IPS DF 4.7 (cell line): ENCODE measurements around the gene RBM5.

Source experiments
- DNase-seq: peaks from one replicate; pipeline ENCODE4 v3.0.0-alpha.2; 2013; ENCODE audit warnings: low spot score; ENCODE audit errors: extremely low read depth

RBM5 gene

DNA sequence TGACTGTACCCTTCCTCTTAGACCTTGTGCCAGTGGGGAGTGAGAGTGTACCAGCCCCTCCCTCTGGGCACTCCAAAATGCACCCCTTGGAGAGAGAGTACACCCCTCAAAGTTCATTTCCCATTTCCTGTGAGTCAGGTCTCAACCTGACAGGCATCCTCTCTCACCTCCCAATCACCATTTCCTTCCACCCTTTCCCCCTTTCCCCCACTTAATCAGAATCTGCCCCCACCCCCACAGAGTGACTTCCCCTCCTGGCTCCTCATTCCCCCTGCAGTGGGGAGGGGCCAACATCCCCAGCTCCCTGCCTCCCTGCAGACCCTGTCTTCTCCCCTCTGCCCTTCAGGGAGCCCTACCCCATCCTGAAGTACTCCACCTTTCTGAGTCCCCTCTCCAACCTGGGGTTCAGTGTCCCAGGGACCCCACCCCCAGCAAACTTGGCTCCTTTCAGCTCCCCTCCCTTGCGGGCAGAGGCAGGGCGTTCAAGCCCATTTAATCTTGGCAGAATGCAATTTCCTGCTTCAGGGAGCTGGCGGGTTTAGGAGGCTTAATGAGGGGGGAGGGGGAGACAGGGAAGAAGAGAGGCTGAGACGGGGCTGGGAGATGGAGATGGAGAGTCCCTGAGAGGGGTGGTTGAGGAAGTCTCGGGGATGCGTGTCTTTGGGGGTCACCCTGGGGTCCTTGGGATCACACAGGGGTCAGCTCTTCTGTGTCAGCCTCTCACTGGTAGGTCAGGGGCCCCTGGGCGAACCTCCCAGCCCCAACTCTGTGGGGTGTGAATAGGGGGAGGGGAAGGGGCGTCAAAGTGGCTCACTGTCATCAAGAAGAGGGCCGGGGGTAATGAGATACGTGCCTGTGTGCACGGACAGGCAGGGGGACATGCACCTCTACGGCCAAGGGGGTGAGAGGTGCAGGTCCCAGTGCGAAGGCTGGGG, 49.8 kb downstream of the RBM5 start:
- DNase-seq, result no peak

DNA sequence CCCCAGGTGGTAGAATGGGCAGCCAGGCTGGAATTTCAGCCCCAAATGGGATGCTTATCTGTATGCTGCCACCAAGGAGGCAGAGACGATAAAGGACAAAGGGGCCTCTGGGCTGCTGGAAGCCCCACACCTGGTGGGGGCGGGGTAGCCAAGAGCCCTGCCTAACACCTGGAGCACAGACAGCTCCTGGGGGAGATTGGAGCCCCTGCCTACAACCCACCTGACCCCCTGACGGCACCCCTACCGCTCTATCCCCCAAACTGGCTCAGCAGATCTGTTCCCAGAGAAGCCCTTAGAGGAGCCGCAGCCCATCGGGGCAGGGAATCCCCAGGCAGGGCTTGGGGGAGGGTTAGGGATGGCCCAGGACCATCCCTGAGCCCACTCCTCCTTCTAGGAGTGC, 50.6 kb downstream of the RBM5 start:
- no peak for DNase-seq

DNA sequence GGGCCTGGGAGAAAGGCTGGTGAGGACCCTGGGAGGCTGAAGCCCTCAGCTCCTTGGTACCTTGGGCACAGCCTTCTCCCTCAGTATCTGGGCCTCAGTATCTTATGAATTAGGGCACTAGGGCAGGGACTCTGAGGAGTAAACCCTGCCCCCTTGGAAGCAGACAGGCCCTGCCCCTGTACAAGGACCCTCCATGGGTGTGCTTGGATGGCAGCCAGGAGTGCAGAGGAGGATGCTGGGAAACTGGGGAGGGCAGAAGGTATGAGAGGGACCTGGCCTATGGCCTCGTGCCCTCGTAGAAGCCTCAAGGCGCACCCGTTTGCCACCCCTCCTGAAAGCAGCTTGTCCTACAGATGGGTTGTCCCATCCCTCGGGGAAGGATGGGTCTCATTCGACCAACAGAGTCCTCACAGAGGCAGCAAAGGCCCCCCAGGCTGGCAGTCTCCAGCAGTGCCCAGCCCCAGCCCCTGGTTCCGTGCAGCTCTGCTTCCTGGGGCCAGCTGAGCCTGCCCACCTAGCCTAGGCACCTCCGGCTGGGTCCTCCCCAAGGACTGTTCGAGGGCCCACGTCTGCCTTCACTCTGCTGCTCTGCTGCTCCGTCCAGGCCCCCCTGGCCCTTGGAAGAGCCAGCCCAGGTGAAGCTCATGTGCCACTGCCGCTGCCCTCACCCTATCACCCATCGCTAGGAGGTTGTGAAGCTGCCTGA, 51.2 kb downstream of the RBM5 start:
- no peak for DNase-seq

DNA sequence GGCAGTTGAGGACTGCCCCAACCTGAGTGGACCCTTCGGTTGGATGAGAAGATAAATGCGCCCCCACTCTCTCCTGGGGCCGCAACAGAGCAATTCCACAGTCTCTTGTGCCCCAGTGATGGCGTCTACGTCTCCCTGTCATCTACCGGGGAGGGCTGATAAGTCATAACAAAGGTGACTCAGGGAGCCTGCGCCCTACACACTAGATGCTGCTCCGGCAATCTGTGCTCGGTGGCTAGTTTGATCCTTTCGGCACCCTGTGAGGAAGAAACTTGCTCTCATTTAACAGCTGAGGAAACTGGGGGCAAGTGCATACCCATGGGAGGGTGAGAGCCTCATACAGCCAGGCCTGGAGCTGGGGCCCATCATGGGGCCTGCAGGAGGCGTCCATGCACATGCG, 52.3 kb downstream of the RBM5 start:
- DNase-seq, result no peak

DNA sequence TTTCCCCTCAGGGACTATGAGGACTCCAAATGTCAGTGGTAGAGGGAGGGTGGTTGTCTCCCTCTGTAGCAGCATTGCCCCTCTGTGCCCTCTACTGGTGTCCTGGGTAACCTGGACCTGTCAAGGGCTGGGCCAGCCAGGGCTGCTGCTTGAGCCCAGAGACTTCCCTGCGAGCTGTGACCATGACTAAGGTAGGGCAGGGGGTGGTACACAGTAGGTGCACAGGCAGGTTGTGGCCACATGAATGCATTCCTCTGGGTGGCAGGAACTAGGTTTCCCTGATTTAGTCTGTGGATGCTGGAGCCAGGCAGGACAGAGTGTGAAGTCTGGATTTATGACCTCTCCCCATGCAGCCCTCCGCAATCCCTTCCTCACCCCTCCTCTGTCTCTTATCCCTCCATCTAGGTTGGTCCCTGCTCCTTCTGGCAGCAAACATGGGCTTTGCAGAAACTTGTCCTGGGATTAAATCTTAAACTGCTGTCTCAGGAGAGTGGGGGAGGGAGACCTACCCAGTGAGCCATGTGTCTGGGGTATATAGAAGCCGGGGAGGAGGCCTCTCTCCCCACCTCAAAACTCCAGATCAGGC, 57.7 kb downstream of the RBM5 start:
- DNase-seq, result no peak

DNA sequence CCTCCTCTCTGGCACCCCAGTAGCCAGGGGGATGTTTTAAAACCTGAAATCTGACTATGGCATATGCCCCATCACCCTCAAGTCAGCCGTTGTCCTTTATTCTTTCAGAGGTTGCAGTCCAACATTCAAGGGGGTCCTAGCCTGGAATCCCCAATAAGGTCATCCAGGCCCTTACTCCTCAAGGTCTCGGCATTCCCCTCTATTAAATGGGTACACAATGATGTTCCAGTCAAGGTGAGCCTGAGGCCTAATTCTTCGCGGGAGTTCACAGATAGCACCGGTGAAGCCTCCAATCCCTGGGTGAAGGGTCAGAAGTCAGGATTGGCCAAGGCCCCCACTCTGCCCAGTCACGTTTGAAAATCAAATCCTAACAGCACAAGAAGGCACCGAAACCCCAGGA, 58.3 kb downstream of the RBM5 start:
- no peak for DNase-seq

DNA sequence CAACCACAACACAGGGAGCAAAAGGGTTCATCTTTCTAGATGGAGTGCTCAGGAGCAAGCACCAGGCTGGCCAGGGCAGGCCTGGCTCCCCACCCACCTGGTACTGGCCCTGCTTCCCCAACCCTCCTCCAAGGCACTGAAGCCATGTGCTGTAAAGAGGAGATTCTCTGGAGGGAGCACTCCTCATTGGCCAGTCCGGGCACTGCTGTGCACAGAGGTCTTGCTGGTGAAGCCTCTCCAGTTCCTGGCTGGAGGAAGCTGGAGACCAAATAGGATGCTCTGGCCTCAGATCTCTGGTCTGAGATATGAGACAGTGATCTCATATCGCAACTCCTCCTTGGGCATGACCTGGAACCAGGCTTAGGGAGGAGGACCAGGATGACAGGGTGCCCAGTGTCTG, 58.7 kb downstream of the RBM5 start:
- no peak for DNase-seq

DNA sequence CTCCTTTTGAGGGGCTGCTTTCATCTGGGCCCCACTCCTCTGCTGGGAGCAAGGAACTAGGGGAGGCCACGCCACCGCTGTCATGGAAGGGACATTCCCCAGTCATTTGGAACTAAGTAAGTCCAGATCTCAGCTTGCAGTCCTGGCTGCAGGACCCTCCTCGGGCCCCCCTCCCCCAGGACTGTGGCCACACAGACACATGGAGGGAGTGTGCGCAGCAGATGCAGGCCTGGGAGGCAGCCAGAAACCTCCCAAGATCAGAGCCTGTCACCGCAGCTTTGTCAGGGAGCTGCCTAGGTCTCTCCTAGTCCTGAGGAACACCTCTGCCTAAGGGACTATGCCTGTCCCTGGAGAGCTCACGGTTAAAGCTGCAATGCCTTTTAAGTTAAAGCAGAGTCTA, 59.1 kb downstream of the RBM5 start:
- DNase-seq, result no peak

DNA sequence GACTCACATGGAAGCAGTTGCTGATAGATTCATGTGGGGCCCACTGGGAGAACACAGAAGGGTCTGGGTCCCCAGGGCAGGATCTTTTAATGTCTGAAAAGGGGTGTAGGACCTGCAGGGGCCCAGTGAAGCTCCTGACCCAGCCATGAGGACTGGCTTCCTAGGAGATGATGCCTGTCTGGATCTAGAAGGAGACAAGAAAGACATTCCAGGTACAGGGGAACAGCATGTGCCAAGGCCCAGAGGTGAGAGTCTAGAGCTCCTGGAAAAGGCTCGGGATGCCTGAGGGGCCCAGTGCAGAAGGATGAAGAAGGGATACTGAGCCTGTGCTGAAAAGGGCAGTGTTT, 61.7 kb downstream of the RBM5 start:
- DNase-seq, result no peak

DNA sequence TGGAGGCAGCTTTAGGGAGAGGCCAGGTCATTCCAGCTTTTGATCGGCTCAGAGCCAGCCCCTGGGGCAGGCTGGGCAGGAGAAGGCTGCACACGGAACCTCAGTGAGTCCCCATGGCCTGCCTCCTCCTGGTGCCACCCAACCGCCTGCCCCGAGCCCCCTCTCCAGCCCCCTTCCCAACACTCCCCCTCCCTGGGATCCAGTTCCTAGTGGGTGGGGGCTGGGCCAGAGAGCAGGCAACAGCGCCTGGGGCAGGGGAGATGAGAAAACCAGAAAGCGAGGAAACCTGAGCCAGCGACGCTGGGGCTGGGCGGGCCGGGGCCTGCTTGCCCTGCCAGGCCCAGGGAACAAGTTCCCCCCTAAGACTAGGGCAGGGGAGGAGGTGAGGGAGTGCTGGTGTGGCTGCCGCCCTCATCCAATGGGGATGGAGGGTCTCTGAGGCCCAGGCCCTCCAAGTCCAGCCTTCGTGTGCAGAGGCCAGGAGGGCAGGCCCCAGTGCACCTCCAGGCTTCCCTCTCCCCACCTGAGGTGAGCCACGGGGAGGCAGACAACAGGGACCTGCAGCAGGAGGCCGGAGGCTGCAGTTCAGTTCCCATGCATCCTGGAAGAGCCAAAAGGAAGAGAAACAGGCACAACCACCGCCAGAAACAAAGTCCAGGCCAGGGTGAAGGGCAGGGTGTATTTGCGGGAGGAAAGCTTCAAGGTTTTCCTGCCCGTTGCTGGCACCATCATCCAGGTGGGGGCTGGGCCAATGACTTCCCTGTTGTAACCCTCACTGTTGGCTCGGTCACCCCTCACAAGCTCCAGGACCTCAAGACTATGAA, 62.4 kb downstream of the RBM5 start:
- no peak for DNase-seq

DNA sequence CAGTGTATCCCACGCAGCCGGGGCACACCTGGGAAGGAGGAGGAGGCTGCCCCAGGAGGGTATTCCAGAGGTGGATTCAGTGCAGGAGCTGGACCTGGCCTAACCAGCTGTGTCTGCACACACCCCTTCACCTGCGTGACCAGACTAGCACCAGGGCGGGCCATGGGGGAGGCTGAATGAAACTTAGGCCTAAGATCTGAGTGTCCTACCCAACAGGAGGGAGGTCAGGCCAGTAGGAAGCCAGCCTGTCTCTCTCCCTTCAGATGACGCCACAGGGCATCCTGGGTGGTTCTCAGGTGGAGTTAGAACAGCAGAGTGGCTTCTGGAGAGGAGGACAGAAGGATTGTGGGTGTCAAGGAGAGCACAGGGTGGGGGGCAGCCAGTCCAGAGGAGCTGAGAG, 63.0 kb downstream of the RBM5 start:
- DNase-seq, result no peak

DNA sequence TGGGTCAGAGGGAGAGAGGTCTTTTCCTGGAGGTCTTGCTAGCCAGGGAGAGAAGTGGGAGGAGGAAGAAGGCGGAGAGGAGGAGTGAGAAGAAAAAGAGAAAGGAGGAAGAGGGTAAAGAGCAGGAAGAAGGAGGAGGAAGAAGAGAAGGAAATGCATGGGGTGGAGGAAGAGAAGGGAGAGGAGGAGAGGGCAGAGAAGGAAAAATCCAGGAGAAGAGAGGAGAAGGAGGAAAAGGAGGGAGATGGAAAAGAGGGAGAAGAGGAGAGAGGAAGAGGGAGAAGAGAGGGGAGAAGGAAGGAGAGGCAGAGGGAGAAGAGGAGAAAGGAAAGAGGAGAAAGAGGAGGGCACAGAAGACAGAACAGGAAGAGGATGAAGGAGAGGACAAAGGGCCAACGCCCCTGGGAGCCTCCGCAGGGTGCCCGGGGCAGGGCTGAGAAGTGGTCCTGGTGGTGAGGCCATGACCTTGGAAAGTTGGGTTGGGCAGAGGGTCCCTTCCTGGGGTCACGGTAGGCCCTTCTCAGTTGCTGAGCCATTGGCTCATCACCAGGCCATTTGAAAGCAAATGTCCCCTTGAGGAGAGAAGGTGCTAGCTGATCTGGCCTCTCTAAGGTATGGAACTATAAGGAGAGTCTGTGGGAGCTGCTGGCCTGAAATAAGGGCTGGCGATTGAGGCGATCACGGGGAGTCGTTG, 65.2 kb downstream of the RBM5 start:
- no peak for DNase-seq

DNA sequence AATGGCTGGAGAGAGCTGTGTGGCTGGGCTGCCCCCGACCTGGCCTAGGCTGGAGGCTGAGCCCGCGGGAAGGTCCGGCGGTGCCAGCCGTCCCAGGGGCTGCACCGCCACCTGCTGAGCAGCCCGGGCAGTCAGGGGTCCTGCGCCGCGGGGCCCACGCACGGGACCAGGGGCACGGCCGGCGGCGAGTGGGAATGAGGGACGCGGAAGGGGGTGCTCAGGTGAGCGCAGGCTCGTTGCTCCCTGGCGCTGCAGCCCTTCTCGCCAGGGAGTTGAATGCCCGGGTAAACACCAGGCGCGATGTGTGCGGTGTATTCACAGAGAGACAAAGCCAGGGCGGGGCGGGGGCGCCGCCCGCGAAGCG, 65.7 kb downstream of the RBM5 start:
- DNase-seq, result no peak

DNA sequence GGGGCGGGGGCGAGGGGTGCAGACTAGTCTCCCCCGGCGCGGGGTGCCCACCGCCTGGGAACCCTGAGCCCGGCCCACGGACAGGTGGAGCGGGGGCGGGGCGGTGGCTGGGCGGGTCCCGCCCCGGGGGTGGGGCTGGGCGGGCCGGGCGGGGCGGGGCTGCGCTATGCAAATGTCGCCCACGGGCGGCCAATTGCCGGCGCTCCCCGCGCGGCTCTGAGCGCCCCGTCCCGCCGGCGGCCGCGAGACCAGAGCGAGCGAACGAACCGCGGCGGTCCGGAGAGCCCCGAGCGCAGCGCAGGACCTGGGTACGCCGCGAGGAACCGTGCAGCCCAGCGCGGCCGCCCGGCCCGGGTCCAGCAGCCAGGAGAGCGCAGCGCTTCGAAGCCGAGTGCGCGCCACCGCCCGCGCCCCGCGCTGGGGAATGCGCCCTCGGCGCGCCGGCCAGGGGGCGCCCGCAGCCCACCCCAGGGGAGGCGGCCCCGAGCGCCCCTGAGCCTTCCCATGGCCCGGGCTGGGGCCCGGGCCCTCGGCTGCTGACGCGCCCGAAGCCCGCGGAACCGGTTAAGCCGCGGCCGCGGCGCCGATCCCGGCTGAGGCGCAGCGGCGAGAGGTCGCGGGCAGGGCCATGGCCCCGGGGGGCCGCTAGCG, 66.2 kb downstream of the RBM5 start, which contains the start of gene SEMA3F:
Gene SEMA3F, plus strand, starts transcription at position 485 of the 651 bp plus-strand sequence. CDS start 4,299 bp downstream, outside the sequence.
- no peak for DNase-seq

DNA sequence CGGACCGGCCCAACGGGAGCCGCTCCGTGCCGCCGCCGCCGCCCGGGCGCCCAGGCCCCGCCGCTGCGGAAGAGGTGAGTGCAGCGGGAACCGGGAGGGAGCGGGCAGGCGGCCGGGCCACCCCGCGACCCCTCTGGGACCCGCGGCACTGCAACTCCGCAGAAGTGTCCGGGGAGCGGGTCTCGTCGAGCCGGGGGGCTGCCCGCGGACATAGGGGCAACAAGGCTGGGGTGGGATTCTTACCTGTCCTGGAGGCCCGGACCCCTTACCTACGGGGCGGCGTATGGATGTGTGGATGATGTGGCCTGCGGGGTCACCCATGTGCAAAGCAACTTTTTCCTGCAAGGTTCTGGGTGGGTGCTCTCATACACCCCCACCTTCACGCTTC, 66.8 kb downstream of the RBM5 start:
- no peak for DNase-seq

DNA sequence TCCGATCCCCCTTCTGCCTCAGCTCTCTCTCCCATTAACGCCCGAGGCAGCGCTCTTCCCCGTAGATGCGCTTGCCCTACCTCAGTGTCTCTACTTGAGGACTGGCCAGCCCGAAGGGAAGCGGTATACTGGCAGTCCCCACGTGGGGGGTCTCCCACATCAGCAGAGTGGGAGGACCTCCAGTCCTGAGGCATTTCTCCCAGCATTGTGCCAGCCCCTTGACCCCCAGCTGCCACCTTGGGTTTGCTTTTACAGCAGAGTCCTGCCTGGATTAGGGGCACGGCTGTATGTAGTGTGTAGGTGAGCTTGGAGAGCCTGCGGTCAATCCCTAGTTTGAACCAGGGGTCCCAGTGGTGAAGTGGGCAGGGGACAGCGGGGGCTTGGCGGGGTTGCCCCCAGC, 67.2 kb downstream of the RBM5 start:
- no peak for DNase-seq

DNA sequence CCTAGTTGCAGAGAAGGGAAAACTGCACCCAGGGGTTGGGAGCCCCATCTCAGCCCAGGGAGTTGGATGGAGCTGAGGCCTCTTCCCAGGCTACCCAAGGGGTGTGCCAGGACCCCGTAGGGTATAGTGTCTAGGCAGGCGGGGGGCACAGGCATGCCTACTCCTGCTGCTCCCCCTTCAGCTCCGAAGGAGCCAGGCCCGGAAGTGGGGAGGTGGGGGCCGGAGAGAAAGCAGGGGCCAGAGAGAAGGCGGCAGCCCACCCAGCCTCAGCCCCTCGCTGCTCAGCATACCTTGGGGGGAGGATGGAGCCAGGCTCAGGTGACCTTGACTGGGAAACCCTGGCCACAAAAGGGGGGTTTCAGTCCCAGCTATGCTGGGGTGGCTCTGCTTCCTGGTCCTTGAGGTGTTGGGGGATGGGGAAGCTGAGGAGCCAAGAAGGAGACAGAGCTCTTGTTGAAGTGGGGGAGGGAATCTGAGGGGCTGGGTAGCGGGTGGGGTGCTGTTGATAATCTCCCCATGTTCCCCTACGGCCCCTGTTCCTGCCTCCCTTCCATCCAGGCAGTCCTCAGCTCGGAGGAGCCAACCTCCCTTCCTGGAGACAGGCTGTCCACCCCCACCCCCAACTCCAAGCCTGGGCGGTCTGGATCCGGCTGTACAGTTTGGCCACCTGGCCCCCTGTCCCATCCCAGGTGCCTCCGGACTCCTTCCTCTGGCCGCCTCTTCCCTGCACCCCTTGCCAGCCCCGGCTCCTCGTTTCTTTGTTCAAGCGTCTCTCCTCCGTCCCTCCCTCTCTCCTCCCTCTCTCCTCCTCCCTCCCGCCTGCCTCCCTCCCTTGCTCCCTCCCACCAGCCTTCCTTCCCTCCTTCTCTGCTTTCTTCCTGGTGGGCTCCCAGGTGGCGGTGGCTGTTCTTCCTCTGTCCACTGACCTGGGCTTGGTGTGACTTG, 68.1 kb downstream of the RBM5 start:
- no peak for DNase-seq

DNA sequence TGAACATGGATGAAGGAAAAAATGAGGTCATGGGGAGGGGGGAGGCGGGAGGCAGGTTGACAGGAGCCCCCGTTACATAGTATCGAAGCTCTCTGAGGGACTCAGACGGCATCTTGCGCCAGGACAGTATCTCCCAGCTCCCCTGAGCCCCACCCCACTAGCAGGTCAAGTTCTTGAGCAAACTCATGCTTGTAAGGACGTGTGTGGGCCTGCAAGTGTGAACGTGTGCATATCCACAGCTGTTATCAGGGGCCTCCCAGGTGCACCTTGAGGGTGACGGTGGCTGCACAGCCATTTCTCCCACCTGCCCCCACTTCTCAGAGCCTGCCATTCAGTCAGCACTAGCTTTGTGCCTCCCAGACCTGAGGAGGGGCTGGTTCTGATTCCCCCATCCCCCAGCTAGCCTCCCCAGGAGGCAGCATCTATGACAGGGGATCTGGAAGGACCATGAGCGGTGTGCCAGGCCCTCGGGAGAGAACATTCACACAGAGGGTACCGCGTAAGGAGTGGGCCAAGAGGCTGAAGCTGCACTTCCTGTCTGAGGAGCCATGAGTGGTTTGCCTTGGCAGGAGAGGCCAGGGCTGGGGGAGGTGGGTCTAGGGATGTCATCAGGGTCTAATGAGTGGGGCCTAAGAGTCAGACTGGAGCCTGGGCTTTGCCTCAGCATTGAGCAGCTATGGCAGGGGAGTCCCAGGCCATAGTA, 69.3 kb downstream of the RBM5 start:
- DNase-seq, result no peak
